H9 (cell line): ENCODE data around the gene PRDM5. TPM values are rescaled to one million over a fixed set of nuclear protein-coding genes. Genes with fewer than 3 reads are reported as not detected.

Source experiments
- DNase-seq: peaks from one replicate; pipeline ENCODE4 v3.0.0-alpha.2; 2017
- H2AFZ ChIP-seq: one replicate; pipeline ENCODE4 v1.6.1; 2013; ENCODE audit warnings: mild to moderate bottlenecking, low read length, control low read depth, moderate library complexity
- H2AK5ac ChIP-seq: 2 replicates; pipeline ENCODE4 v1.6.1; 2013; ENCODE audit warnings: low read length, control low read depth, mixed read lengths; ENCODE audit not compliant: insufficient read length
- H2BK120ac ChIP-seq: one replicate; pipeline ENCODE4 v1.6.1; 2013; ENCODE audit warnings: low read depth, mild to moderate bottlenecking, low read length, control low read depth, inconsistent platforms; ENCODE audit not compliant: poor library complexity, severe bottlenecking
- H2BK12ac ChIP-seq: 2 replicates; pipeline ENCODE4 v1.6.1; 2013; ENCODE audit warnings: low read length, control low read depth, mixed read lengths, low read depth; ENCODE audit not compliant: insufficient read length
- H2BK15ac ChIP-seq: 2 replicates; pipeline ENCODE4 v1.6.1; 2013; ENCODE audit warnings: low read depth, low read length, control low read depth
- H2BK20ac ChIP-seq: one replicate; pipeline ENCODE4 v1.6.1; 2013; ENCODE audit warnings: low read depth, mild to moderate bottlenecking, low read length, control low read depth, inconsistent platforms; ENCODE audit not compliant: poor library complexity, severe bottlenecking
- H2BK5ac ChIP-seq: 2 replicates; pipeline ENCODE4 v1.6.1; 2013; ENCODE audit warnings: low read length, control low read depth, mixed read lengths; ENCODE audit not compliant: insufficient read length
- H3K14ac ChIP-seq: 2 replicates; pipeline ENCODE4 v1.6.1; 2013; ENCODE audit warnings: low read length, control low read depth; ENCODE audit not compliant: insufficient read depth
- H3K18ac ChIP-seq: 2 replicates; pipeline ENCODE4 v1.6.1; 2013; ENCODE audit warnings: low read depth, mild to moderate bottlenecking, mixed read lengths, low read length, control low read depth; ENCODE audit not compliant: insufficient read length
- H3K23ac ChIP-seq: 2 replicates; pipeline ENCODE4 v1.6.1; 2013; ENCODE audit warnings: low read length, control low read depth, mixed read lengths, low read depth; ENCODE audit not compliant: insufficient read length
- H3K23me2 ChIP-seq: 2 replicates; pipeline ENCODE4 v1.6.1; 2013; ENCODE audit warnings: low read depth, mild to moderate bottlenecking, mixed read lengths, low read length, control low read depth; ENCODE audit not compliant: insufficient read length, poor library complexity, severe bottlenecking
- H3K27ac ChIP-seq: 2 replicates; pipeline ENCODE4 v1.5.1; 2013; ENCODE audit warnings: low read length, control low read depth, mixed read lengths, low read depth; ENCODE audit not compliant: insufficient read length
- H3K27me3 ChIP-seq: 2 replicates; pipeline ENCODE4 v1.6.1; 2013; ENCODE audit warnings: low read length, control low read depth, inconsistent platforms; ENCODE audit not compliant: insufficient read depth
- H3K4ac ChIP-seq: 2 replicates; pipeline ENCODE4 v1.6.1; 2013; ENCODE audit warnings: low read depth, mild to moderate bottlenecking, control low read depth, inconsistent platforms, low read length, moderate library complexity
- H3K4me1 ChIP-seq: 2 replicates; pipeline ENCODE4 v1.6.1; 2013; ENCODE audit warnings: low read length, control low read depth, inconsistent platforms; ENCODE audit not compliant: insufficient read depth
- H3K4me2 ChIP-seq: 2 replicates; pipeline ENCODE4 v1.6.1; 2013; ENCODE audit warnings: low read length, control low read depth, mixed read lengths; ENCODE audit not compliant: insufficient read length, insufficient read depth
- H3K56ac ChIP-seq: 2 replicates; pipeline ENCODE4 v1.6.1; 2013; ENCODE audit warnings: low read depth, mild to moderate bottlenecking, mixed read lengths, low read length, control low read depth; ENCODE audit not compliant: insufficient read length
- H3K79me1 ChIP-seq: 2 replicates; pipeline ENCODE4 v1.6.1; 2013; ENCODE audit warnings: low read depth, mild to moderate bottlenecking, moderate library complexity, low read length, control low read depth, inconsistent platforms; ENCODE audit not compliant: insufficient read depth, poor library complexity, severe bottlenecking
- H3K79me2 ChIP-seq: 2 replicates; pipeline ENCODE4 v1.6.1; 2013; ENCODE audit warnings: low read length, control low read depth, inconsistent platforms; ENCODE audit not compliant: insufficient read depth
- H3K9ac ChIP-seq: 2 replicates; pipeline ENCODE4 v1.6.1; 2013; ENCODE audit warnings: low read length, control low read depth, mixed read lengths; ENCODE audit not compliant: insufficient read length; ENCODE audit errors: extremely low read depth
- H3K9me3 ChIP-seq: one replicate; pipeline ENCODE4 v1.6.1; 2013; ENCODE audit warnings: low read depth, low read length, inconsistent platforms; ENCODE audit not compliant: control insufficient read depth
- H3T11ph ChIP-seq: one replicate; pipeline ENCODE4 v1.6.1; 2013; ENCODE audit warnings: mild to moderate bottlenecking, low read length, control low read depth, inconsistent platforms
- H4K20me1 ChIP-seq: one replicate; pipeline ENCODE4 v1.6.1; 2013; ENCODE audit not compliant: control insufficient read depth, insufficient read length, insufficient read depth
- H4K5ac ChIP-seq: 2 replicates; pipeline ENCODE4 v1.6.1; 2013; ENCODE audit warnings: low read depth, mild to moderate bottlenecking, mixed read lengths, low read length, control low read depth; ENCODE audit not compliant: insufficient read length
- H4K8ac ChIP-seq: replicated peaks from 2 replicates; pipeline ENCODE4 v1.6.1; 2013; ENCODE audit warnings: low read length, control low read depth, mixed read lengths, low read depth; ENCODE audit not compliant: insufficient read length
- H4K91ac ChIP-seq: 2 replicates; pipeline ENCODE4 v1.6.1; 2013; ENCODE audit warnings: low read depth, mild to moderate bottlenecking, moderate library complexity, mixed read lengths, low read length, control low read depth; ENCODE audit not compliant: insufficient read length
- H3K27ac Mint-ChIP-seq, 3 experiments: 2 replicates in 2 of 3; 3 replicates in 1 of 3; pipeline ENCODE4 v1.8.0; 2020 to 2021; ENCODE audit warnings: mixed read lengths in 3 of 3, mild to moderate bottlenecking in 1 of 3, moderate library complexity in 1 of 3
- H3K27me3 Mint-ChIP-seq: 2 replicates; pipeline ENCODE4 v1.8.0; 2021; ENCODE audit warnings: low read depth, mild to moderate bottlenecking, moderate library complexity, mixed read lengths
- H3K36me3 Mint-ChIP-seq, 3 experiments: 2 replicates in 2 of 3; 3 replicates in 1 of 3; pipeline ENCODE4 v1.8.0; 2020 to 2021; ENCODE audit warnings: low read depth in 3 of 3, mixed read lengths in 3 of 3; ENCODE audit not compliant: insufficient read depth in 1 of 3
- H3K4me1 Mint-ChIP-seq, 2 experiments: 2 replicates each; pipeline ENCODE4 v1.8.0; 2020; ENCODE audit warnings: mixed read lengths in 2 of 2
- H3K4me3 Mint-ChIP-seq, 2 experiments: 2 replicates in 1 of 2; 3 replicates in 1 of 2; pipeline ENCODE4 v1.8.0; 2020 to 2021; ENCODE audit warnings: mild to moderate bottlenecking in 2 of 2, mixed read lengths in 2 of 2, moderate library complexity in 1 of 2
- H3K9me3 Mint-ChIP-seq, 2 experiments: 2 replicates in 1 of 2; 3 replicates in 1 of 2; pipeline ENCODE4 v1.8.0; 2020; ENCODE audit warnings: mild to moderate bottlenecking in 2 of 2, mixed read lengths in 2 of 2, moderate library complexity in 1 of 2
- CTCF ChIP-seq: fragments of 200-600 bp; sonication (generic); conservative IDR thresholded peaks from 3 replicates; pipeline ENCODE4 v1.8.0; 2021; ENCODE audit warnings: antibody characterized with exemption, mild to moderate bottlenecking
- WGBS: extraction: QIAGEN DNeasy Blood & Tissue Kit; methylation state at CpG from one replicate; pipeline ENCODE4 v1.1.7; 2013; ENCODE audit warnings: missing lambda C conversion rate, low lambda C conversion rate, mixed read lengths; ENCODE audit not compliant: insufficient read length; ENCODE audit errors: extremely low coverage; 5-methylcytosine and 5-hydroxymethylcytosine counted together
- total RNA-seq: library from RNA; stranded (reverse); gene quantifications from 2 replicates; pipeline ENCODE4 v1.2.1, GENCODE V29; 2021

The PRDM5 gene
- total RNA-seq, 1 experiment from 2014 or later = 21.7 TPM

GRCh38 chr4:120821029-120821428 is 101.5 kb downstream of the PRDM5 start:
- Histone ChIP-seq H2AFZ (no peak overlapping the region), H3K56ac (no peak overlapping the region), H2BK12ac (no peak overlapping the region), H3T11ph (no peak overlapping the region), H4K8ac (no peak overlapping the region), H4K5ac (no peak overlapping the region), H3K4me1 (peaks cover 3% of the 10 kb centered on the region; the same call in 1 of the 2 replicates), H3K4me2 (no peak overlapping the region), H3K9ac (no peak overlapping the region), H3K79me1 (no peaks in the 10 kb centered on the region), H3K79me2 (no peaks in the 10 kb centered on the region), H3K4ac (no peak overlapping the region), H2BK120ac (no peak overlapping the region), H3K9me3 (no peaks in the 10 kb centered on the region), H3K23me2 (no peaks in the 10 kb centered on the region), H3K23ac (no peak overlapping the region), H2BK15ac (no peak overlapping the region), H3K27me3 (no peaks in the 10 kb centered on the region), H2BK5ac (no peak overlapping the region), H4K91ac (no peak overlapping the region), H2BK20ac (no peak overlapping the region), H2AK5ac (no peak overlapping the region), H3K14ac (no peak overlapping the region), H3K18ac (no peak overlapping the region), H3K27ac (no peak overlapping the region), H4K20me1 (no peaks in the 10 kb centered on the region)
- Mint-ChIP-seq H3K4me3 (no peak overlapping the region), H3K27ac (no peak overlapping the region), H3K9me3 (no peaks in the 10 kb centered on the region), H3K4me1 (peaks cover 8 to 9% of the 10 kb centered on the region in 2 experiments), H3K36me3 (no peaks in the 10 kb centered on the region), H3K27me3 (no peaks in the 10 kb centered on the region)
- WGBS = no CpG with 5 or more reads among the region's 3 CpGs
- no peak for TF ChIP-seq CTCF
- no peak for DNase-seq
